Adrenal gland (tissue), 5 donors: Measurements from ENCODE around the gene NADSYN1.

Source experiments
- POLR2A ChIP-seq, 2 donors: fragments of 450-650 bp; IDR thresholded peaks; one replicate each; pipeline ENCODE4 v1.6.1; 2017; ENCODE audit warnings: antibody characterized with exemption in 2 of 2, mild to moderate bottlenecking in 2 of 2, moderate library complexity in 1 of 2
- TF ChIP-seq, protein P1 (sequence below), 6 experiments: fragments of 450-650 bp in 4 of 6; fragments of 200-600 bp in 2 of 6; sonication (generic) in 1 of 6; IDR thresholded peaks; 1 replicate in 5 of 6; 2 replicates in 1 of 6; pipeline versions ENCODE4 v1.5.1 to v1.8.0; 2016 to 2021; ENCODE audit warnings: antibody characterized with exemption in 6 of 6, mild to moderate bottlenecking in 2 of 6, moderate library complexity in 1 of 6
- donor health status: DM: no; HTN: no; CAD: no.

DNA sequence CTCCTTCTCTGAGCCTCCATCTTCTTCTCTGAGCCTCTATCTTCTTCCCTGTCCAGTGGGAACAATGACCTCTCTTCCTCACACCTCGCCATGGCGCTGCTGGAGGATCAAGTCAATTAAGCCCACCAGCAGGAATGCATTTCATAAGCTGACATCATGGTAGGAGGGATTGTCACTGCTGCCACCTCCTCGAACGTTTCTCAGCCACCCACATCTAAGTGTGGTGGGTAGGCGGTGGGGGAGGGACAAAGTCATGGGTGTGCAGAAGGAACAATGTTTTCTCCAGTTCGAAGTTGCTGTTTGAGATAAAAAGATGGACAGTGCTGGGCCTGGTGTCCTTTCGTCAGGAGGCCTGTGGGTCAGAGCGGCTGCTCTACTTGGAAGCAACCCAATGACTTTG lies 48.8 kb upstream of the NADSYN1 start:
- TF ChIP-seq, protein P1, sequence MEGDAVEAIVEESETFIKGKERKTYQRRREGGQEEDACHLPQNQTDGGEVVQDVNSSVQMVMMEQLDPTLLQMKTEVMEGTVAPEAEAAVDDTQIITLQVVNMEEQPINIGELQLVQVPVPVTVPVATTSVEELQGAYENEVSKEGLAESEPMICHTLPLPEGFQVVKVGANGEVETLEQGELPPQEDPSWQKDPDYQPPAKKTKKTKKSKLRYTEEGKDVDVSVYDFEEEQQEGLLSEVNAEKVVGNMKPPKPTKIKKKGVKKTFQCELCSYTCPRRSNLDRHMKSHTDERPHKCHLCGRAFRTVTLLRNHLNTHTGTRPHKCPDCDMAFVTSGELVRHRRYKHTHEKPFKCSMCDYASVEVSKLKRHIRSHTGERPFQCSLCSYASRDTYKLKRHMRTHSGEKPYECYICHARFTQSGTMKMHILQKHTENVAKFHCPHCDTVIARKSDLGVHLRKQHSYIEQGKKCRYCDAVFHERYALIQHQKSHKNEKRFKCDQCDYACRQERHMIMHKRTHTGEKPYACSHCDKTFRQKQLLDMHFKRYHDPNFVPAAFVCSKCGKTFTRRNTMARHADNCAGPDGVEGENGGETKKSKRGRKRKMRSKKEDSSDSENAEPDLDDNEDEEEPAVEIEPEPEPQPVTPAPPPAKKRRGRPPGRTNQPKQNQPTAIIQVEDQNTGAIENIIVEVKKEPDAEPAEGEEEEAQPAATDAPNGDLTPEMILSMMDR (IDR thresholded peaks at IDR 0.05), result no peak
- no peak for TF ChIP-seq POLR2A (IDR thresholded peaks at IDR 0.05)
